MCF 10A (cell line): Measurements from ENCODE around the gene WDR27. TPM values are rescaled to one million over a fixed set of nuclear protein-coding genes. Genes with fewer than 3 reads are reported as not detected.

ENCODE experiments used
- BruUV-seq: library from RNA; stranded (reverse); fragments of 400-500 nt; replicated peaks from 2 replicates; lab custom pipeline; 2021; lab: Mats Ljungman, UMichigan
- CTCF ChIA-PET: fragments of 300-600 bp; sonication (Branson Sonifier 250); formaldehyde crosslinking; extraction: SDS; loops from one replicate; lab custom pipeline; 2021; ENCODE audit warnings: antibody characterized with exemption, inconsistent platforms; lab: Yijun Ruan, JAX
- POLR2A ChIA-PET: fragments of 300-600, 350-650 bp; sonication (Branson Sonifier 250); formaldehyde crosslinking; extraction: SDS; loops from one replicate; lab custom pipeline; 2020; ENCODE audit warnings: antibody characterized with exemption, inconsistent platforms; lab: Yijun Ruan, JAX
- DNase-seq: peaks from one replicate; pipeline ENCODE4 v3.0.0-alpha.2; 2018; ENCODE audit not compliant: unreplicated experiment
- H3K27ac Mint-ChIP-seq: one replicate; pipeline ENCODE4 v1.8.0; 2022; ENCODE audit warnings: mild to moderate bottlenecking, low read depth, mixed read lengths; ENCODE audit not compliant: unreplicated experiment
- H3K27me3 Mint-ChIP-seq: one replicate; pipeline ENCODE4 v1.8.0; 2022; ENCODE audit warnings: mixed read lengths; ENCODE audit not compliant: insufficient read depth, unreplicated experiment
- H3K36me3 Mint-ChIP-seq: one replicate; pipeline ENCODE4 v1.8.0; 2022; ENCODE audit warnings: mild to moderate bottlenecking, moderate library complexity, mixed read lengths; ENCODE audit not compliant: insufficient read depth, unreplicated experiment
- H3K4me1 Mint-ChIP-seq: one replicate; pipeline ENCODE4 v1.8.0; 2022; ENCODE audit warnings: mixed read lengths; ENCODE audit not compliant: insufficient read depth, unreplicated experiment
- H3K4me3 Mint-ChIP-seq: one replicate; pipeline ENCODE4 v1.8.0; 2022; ENCODE audit warnings: mild to moderate bottlenecking, moderate library complexity, mixed read lengths; ENCODE audit not compliant: unreplicated experiment
- H3K9me3 Mint-ChIP-seq: one replicate; pipeline ENCODE4 v1.8.0; 2022; ENCODE audit warnings: mixed read lengths; ENCODE audit not compliant: unreplicated experiment
- intact Hi-C: fragments of 100-400 bp; cut with micrococcal nuclease; formaldehyde crosslinking; loops from 2 replicates; pipeline ENCODE4 v1.14.1; 2022
- total RNA-seq: library from RNA; stranded (reverse); gene quantifications from 2 replicates; pipeline ENCODE4 v1.2.3, GENCODE V29; 2022
- TF ChIP-seq, protein P1 (sequence below): fragments of 200-600 bp; IDR thresholded peaks from one replicate; pipeline ENCODE4 v1.8.0; 2022; ENCODE audit warnings: antibody characterized with exemption, mild to moderate bottlenecking; ENCODE audit not compliant: unreplicated experiment

WDR27 gene
- total RNA-seq, 1 experiment from 2014 or later: 80.6 TPM

DNA sequence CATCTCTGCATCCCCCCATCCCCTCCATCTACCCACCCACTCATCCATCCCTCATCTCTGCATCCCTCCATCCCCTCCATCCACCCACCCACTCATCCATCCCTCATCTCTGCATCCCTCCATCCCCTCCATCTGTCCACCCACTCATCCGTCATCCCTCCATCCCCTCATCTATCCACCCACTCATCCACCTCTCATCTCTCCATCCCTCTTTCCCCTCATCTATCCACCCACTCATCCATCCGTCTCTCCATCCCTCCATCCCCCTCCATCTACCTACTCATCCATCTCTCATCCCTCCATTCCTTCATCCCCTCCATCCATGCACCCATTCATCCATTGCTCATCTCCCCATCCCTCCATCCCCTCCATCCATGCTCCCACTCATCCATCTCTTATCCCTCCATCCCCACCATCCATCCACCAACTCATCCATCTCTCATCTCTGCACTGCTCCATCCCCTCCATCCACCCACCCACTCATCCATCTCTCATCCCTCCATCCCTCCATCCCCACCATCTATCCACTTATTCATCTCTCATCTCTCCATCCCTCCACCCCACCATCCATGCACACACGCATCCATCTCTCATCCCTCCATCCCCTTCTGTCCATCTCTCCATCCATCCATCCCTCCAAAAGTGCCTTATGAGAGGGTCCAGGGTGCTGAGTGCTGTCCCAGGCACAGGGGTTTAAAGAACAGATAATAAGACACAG lies 51.4 kb downstream of the WDR27 start:
- Mint-ChIP-seq H3K4me3 (no peak overlapping the region), H3K4me1 (no peaks in the 10 kb centered on the region), H3K9me3 (no peaks in the 10 kb centered on the region), H3K27me3 (no peaks in the 10 kb centered on the region), H3K36me3 (peaks cover 10% of the 10 kb centered on the region), H3K27ac (no peak overlapping the region)
- CTCF ChIA-PET: no interaction called here
- TF ChIP-seq, protein P1, sequence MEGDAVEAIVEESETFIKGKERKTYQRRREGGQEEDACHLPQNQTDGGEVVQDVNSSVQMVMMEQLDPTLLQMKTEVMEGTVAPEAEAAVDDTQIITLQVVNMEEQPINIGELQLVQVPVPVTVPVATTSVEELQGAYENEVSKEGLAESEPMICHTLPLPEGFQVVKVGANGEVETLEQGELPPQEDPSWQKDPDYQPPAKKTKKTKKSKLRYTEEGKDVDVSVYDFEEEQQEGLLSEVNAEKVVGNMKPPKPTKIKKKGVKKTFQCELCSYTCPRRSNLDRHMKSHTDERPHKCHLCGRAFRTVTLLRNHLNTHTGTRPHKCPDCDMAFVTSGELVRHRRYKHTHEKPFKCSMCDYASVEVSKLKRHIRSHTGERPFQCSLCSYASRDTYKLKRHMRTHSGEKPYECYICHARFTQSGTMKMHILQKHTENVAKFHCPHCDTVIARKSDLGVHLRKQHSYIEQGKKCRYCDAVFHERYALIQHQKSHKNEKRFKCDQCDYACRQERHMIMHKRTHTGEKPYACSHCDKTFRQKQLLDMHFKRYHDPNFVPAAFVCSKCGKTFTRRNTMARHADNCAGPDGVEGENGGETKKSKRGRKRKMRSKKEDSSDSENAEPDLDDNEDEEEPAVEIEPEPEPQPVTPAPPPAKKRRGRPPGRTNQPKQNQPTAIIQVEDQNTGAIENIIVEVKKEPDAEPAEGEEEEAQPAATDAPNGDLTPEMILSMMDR: no peak
- DNase-seq: no peak
- intact Hi-C loops: no loop called here
- POLR2A ChIA-PET: no interaction called here
- BruUV-seq: no TSS peak

DNA sequence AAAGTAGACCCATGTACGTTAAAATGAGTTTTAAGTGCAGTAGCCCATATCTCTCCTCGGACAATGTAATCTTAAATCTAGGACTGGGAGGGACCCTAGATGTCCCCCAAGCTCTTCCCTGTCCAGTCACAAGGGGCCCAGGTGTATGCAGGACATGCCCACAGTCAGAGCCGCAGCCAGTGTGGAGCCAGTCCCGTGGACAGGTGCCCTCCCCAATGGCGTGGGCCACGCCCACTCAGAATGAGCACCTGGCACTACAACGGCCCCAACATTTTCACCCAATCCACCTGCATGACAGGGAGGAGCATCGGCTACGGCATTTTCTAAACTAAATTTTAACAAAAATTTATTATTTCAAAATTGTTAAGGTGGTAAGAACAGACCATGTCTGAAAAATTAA lies 53.2 kb downstream of the WDR27 start:
- TF ChIP-seq, protein P1: no peak
- H3K36me3 Mint-ChIP-seq: peaks cover 7% of the 10 kb centered on the region
- BruUV-seq: no TSS peak
- ChIA-PET CTCF (no interaction called here), POLR2A (interaction anchor here (0.8 kb wide), 1 partner anchor 9 kb away, joined by 3 read pairs; no protein-coding TSS in a partner anchor)
- H3K9me3 Mint-ChIP-seq: no peaks in the 10 kb centered on the region
- intact Hi-C loops: no loop called here
- H3K4me3 Mint-ChIP-seq: no peak overlapping the region
- H3K27ac Mint-ChIP-seq: no peak overlapping the region
- H3K27me3 Mint-ChIP-seq: no peaks in the 10 kb centered on the region
- no peak for DNase-seq
- H3K4me1 Mint-ChIP-seq: no peaks in the 10 kb centered on the region

DNA sequence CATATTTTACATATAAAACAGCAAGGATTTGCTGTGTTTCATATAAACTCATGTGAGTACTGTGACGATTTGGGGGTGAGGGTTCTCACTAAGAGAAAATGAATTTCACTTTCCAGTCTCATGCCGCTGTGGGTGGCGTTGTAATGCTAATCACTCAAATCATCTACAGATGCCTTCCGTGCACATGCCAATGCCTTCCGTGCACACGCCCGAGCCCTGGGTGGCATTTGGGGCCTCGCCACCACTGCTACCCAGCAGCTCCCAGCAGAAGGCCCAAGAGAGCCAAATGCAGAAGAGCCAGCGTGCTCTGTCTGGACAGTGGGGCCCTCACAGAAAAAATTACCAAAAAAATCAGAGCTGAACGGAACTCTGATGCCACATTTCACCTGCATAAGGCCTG lies 53.7 kb downstream of the WDR27 start:
- CTCF ChIA-PET: no interaction called here
- H3K4me3 Mint-ChIP-seq: no peak overlapping the region
- no peaks in the 10 kb centered on the region for H3K4me1 Mint-ChIP-seq
- no peaks in the 10 kb centered on the region for H3K9me3 Mint-ChIP-seq
- no peaks in the 10 kb centered on the region for H3K27me3 Mint-ChIP-seq
- no TSS peak for BruUV-seq
- H3K27ac Mint-ChIP-seq: no peak overlapping the region
- DNase-seq: no peak
- POLR2A ChIA-PET: interaction anchor here (0.8 kb wide), 1 partner anchor 8 kb away, joined by 3 read pairs; no protein-coding TSS in a partner anchor
- TF ChIP-seq, protein P1: no peak
- intact Hi-C loops: no loop called here
- peaks cover 7% of the 10 kb centered on the region for H3K36me3 Mint-ChIP-seq

DNA sequence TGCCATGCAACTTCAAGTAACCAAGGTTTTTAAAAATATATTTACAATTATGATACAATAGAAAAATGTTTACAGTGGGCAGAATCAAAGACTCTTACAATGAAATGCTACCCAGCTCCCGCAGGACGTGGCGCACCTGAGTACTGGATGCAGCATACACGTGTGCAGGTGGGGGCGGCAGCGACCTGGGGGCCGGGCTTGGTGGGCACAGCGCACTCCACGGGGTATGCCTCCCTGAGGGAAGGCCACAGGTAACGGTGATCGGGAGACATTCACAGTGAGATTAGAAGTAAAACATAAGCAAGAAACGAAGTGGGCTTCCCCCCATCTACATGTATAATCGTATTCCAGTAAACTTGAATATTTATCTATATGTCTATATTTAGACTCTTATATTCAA lies 54.2 kb downstream of the WDR27 start:
- no peaks in the 10 kb centered on the region for H3K27me3 Mint-ChIP-seq
- POLR2A ChIA-PET: no interaction called here

More for the DNA sequence above, 54.2 kb downstream of the WDR27 start:
- Mint-ChIP-seq H3K9me3 (no peaks in the 10 kb centered on the region), H3K4me1 (no peaks in the 10 kb centered on the region), H3K36me3 (peaks cover 7% of the 10 kb centered on the region), H3K4me3 (no peak overlapping the region), H3K27ac (no peak overlapping the region)
- CTCF ChIA-PET: no interaction called here
- no TSS peak for BruUV-seq
- TF ChIP-seq, protein P1: no peak
- DNase-seq: no peak
- intact Hi-C loops: no loop called here
